ENCODE results near the gene ECSCR.

GRCh38 chr5:139454568-139455290 lies 7.8 kb downstream of the ECSCR start:
- TF ChIP-seq CTCF (IDR thresholded peaks at IDR 0.05) (no peak), EP300 (IDR thresholded peaks at IDR 0.05) (no peak)

Measured in tibial nerve (tissue), 4 donors.